Sigmoid colon (tissue), 7 donors: ENCODE measurements around the gene RFPL1. TPM values are rescaled to one million over a fixed set of nuclear protein-coding genes. Genes with fewer than 3 reads are reported as not detected.
A peak's percentile ranks its signal among the peaks of the same experiment; 100 is the strongest.

Source experiments
- DNase-seq: peaks from one replicate; pipeline ENCODE4 v3.0.0-alpha.2; 2019
- H3K27ac ChIP-seq, 4 donors: fragments of 200-600 bp; sonication (generic); one replicate each; pipeline ENCODE4 v1.5.1; 2016 to 2019; ENCODE audit warnings: mild to moderate bottlenecking in 1 of 4
- H3K27me3 ChIP-seq, 3 donors: fragments of 200-600 bp; sonication (generic); one replicate each; pipeline ENCODE4 v1.5.1; 2019; ENCODE audit warnings: mild to moderate bottlenecking in 1 of 3
- H3K36me3 ChIP-seq, 4 donors: fragments of 200-600 bp; sonication (generic); one replicate each; pipeline ENCODE4 v1.5.1; 2016 to 2019
- H3K4me1 ChIP-seq, 4 donors: fragments of 200-600 bp; sonication (generic); one replicate each; pipeline ENCODE4 v1.5.1; 2017 to 2019
- H3K4me3 ChIP-seq, 4 donors: fragments of 200-600 bp; sonication (generic); one replicate each; pipeline ENCODE4 v1.5.1; 2017 to 2019; ENCODE audit warnings: mild to moderate bottlenecking in 2 of 4, moderate library complexity in 1 of 4
- H3K9me3 ChIP-seq, 4 donors: fragments of 200-600 bp in 3 of 4; sonication (generic) in 3 of 4; one replicate each; pipeline versions ENCODE4 v1.5.1 to v1.6.1; 2013 to 2019
- CTCF ChIP-seq, 4 experiments: fragments of 450-650 bp in 3 of 4; fragments of 200-600 bp in 1 of 4; IDR thresholded peaks; one replicate each; pipeline ENCODE4 v1.5.1; 2016 to 2019; ENCODE audit warnings: antibody characterized with exemption in 4 of 4, mild to moderate bottlenecking in 3 of 4, moderate library complexity in 2 of 4
- EP300 ChIP-seq, 4 donors: sonication (generic); formaldehyde crosslinking; IDR thresholded peaks; one replicate each; pipeline ENCODE4 v1.6.1; 2017; ENCODE audit warnings: antibody characterized with exemption in 4 of 4
- POLR2A ChIP-seq, 2 donors: fragments of 450-650 bp; IDR thresholded peaks; one replicate each; pipeline ENCODE4 v1.6.1; 2016; ENCODE audit warnings: antibody characterized with exemption in 2 of 2, mild to moderate bottlenecking in 2 of 2, moderate library complexity in 2 of 2
- POLR2AphosphoS5 ChIP-seq, 4 donors: sonication (generic); formaldehyde crosslinking; IDR thresholded peaks; one replicate each; pipeline ENCODE4 v1.6.1; 2017; ENCODE audit warnings: antibody characterized with exemption in 4 of 4
- WGBS, 2 donors: extraction: QIAGEN DNeasy Blood & Tissue Kit; methylation state at CpG; one replicate each; pipeline ENCODE4 v1.1.7; 2013; 5-methylcytosine and 5-hydroxymethylcytosine counted together
- intact Hi-C: fragments of 100-400 bp; cut with DNase I; formaldehyde crosslinking; loops from one replicate; pipeline ENCODE4 v1.15.1; 2023
- polyA plus RNA-seq, 3 donors: library from polyadenylated mRNA; stranded (reverse); fragments of 200-250 nt; gene quantifications; one replicate each; pipeline ENCODE4 v1.2.3, GENCODE V29; 2013
- total RNA-seq, 4 donors: library from RNA; depleted of rRNA; stranded (reverse); fragments of >200 nt; gene quantifications; one replicate each; pipeline ENCODE4 v1.1.0, GENCODE V29; 2016
- donor health status: healthy with polysubstance abuse.
- donor health status: Bipolar disorder and iron deficiency.
- donor health status: healthy.

Gene RFPL1
- total and polyA plus RNA-seq, 7 donors: not detected

DNA sequence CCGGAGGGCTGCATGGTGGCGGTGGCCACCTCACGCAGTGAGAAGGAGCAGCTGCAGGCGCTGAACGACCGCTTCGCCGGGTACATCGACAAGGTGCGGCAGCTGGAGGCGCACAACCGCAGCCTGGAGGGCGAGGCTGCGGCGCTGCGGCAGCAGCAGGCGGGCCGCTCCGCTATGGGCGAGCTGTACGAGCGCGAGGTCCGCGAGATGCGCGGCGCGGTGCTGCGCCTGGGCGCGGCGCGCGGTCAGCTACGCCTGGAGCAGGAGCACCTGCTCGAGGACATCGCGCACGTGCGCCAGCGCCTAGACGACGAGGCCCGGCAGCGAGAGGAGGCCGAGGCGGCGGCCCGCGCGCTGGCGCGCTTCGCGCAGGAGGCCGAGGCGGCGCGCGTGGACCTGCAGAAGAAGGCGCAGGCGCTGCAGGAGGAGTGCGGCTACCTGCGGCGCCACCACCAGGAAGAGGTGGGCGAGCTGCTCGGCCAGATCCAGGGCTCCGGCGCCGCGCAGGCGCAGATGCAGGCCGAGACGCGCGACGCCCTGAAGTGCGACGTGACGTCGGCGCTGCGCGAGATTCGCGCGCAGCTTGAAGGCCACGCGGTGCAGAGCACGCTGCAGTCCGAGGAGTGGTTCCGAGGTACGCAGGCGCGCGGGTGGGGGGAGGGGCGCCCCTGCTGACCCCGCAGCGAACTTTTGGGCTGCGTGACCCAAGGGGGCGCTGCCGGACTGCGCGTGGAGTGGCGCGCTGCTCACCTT lies 42.3 kb downstream of the RFPL1 start:
- peaks cover 31 to 61% (median 57%) of the 10 kb centered on the region in 3 donors for H3K27me3 ChIP-seq
- intact Hi-C loops: no loop called here
- H3K36me3 ChIP-seq: no peaks in the 10 kb centered on the region
- no peaks in the 10 kb centered on the region for H3K9me3 ChIP-seq
- 19 to 51% methylated on average over 107 of the region's 107 CpGs for WGBS, 2 donors
- TF ChIP-seq POLR2AphosphoS5 (IDR thresholded peaks at IDR 0.05) (no peak), EP300 (IDR thresholded peaks at IDR 0.05) (no peak), CTCF (IDR thresholded peaks at IDR 0.05) (no peak), POLR2A (IDR thresholded peaks at IDR 0.05) (no peak)
- peak overlapping the region in 2 of 4 donors; percentile 32 to 37 for H3K4me3 ChIP-seq
- peaks cover 0 to 30% (median 26%) of the 10 kb centered on the region in 4 donors for H3K4me1 ChIP-seq
- DNase-seq: no peak
- no peak overlapping the region for H3K27ac ChIP-seq

DNA sequence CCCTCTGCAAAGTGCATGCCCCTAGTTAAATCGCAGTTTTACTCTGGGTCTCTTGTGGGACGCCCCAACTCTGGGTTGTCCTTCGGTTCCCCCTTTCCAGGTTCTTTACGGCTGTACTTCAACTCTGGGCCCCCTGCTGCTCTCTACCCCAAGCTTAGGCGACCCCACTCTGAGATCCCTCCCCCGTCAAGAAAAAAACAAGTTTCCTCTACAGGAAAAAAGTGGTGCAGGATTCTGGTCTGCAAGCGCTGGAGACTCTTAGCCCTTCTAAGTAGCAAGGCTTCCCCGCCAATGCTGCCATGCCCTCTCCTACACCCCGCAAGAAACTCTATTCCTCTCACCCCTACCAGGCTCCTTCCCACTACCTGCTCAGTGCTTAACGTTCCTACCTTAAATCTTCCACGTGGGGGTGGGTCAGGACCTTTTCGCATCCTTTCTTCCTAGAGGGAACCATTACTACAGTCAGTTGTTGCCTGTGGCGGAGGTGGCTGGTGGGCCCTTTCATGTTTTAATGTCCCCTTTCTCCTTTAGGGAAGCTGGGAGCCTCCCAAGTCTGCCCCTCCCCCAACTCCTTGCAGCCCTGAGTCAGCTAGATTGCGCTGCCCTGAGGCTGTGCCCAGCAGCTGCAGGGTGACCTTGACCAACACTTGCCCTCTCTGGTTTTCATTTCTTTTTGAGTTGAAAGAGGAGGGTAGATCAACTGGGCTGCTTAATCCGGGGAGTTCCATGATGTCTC lies 43.0 kb downstream of the RFPL1 start:
- Histone ChIP-seq H3K27me3 (peaks cover 31 to 61% (median 57%) of the 10 kb centered on the region in 3 donors), H3K27ac (no peak overlapping the region), H3K4me3 (peak overlapping the region in 2 of 4 donors; percentile 32 to 37), H3K9me3 (no peaks in the 10 kb centered on the region), H3K4me1 (peaks cover 0 to 30% (median 26%) of the 10 kb centered on the region in 4 donors), H3K36me3 (no peaks in the 10 kb centered on the region)
- TF ChIP-seq EP300 (IDR thresholded peaks at IDR 0.05): no peak
- no peak for DNase-seq
- WGBS, 2 donors: 19 to 37% methylated on average over 15 of the region's 15 CpGs
- intact Hi-C loops: no loop called here

GRCh38 chr22:29482253-29482652 lies 43.9 kb downstream of the RFPL1 start:
- TF ChIP-seq POLR2A (IDR thresholded peaks at IDR 0.05) (no peak), EP300 (IDR thresholded peaks at IDR 0.05) (no peak), POLR2AphosphoS5 (IDR thresholded peaks at IDR 0.05) (no peak), CTCF (IDR thresholded peaks at IDR 0.05) (no peak)
- H3K27ac ChIP-seq: no peak overlapping the region
- intact Hi-C loops: no loop called here
- no peak for DNase-seq
- WGBS, 2 donors: 60 to 71% methylated on average over 11 of the region's 11 CpGs
- peaks cover 0 to 30% (median 26%) of the 10 kb centered on the region in 4 donors for H3K4me1 ChIP-seq
- H3K27me3 ChIP-seq: peaks cover 31 to 61% (median 57%) of the 10 kb centered on the region in 3 donors
- no peaks in the 10 kb centered on the region for H3K9me3 ChIP-seq
- H3K4me3 ChIP-seq: no peak overlapping the region
- H3K36me3 ChIP-seq: no peaks in the 10 kb centered on the region

DNA sequence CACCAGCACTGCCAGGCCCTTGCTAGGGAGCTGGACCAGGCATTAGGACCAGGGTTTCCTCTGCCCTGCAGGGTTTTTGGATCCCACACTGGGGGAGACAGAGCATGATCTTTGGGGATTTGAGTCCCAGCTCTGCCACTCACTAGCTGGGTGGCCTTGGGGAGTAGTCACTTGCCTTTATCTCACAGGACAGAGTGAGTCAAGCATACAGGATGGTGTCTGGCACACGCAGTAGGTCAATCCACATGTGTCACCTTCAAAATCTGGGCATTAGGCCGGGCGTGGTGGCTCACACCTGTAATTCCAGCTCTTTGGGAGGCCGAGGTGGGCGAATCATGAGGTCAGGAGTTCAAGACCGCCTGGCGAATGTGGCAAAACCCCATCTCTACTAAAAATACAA lies 44.3 kb downstream of the RFPL1 start:
- Histone ChIP-seq H3K4me3 (no peak overlapping the region), H3K9me3 (no peaks in the 10 kb centered on the region), H3K4me1 (peaks cover 0 to 30% (median 26%) of the 10 kb centered on the region in 4 donors), H3K27ac (no peak overlapping the region), H3K36me3 (no peaks in the 10 kb centered on the region), H3K27me3 (peaks cover 31 to 56% (median 53%) of the 10 kb centered on the region in 3 donors)
- WGBS, 2 donors: 88 to 95% methylated on average over 7 of the region's 7 CpGs
- TF ChIP-seq CTCF (IDR thresholded peaks at IDR 0.05): no peak
- TF ChIP-seq POLR2A (IDR thresholded peaks at IDR 0.05): no peak
- no peak for TF ChIP-seq POLR2AphosphoS5 (IDR thresholded peaks at IDR 0.05)
- TF ChIP-seq EP300 (IDR thresholded peaks at IDR 0.05): no peak
- DNase-seq: no peak
- intact Hi-C loops: no loop called here

GRCh38 chr22:29483254-29483653 lies 44.9 kb downstream of the RFPL1 start:
- intact Hi-C loops: no loop called here
- no peak overlapping the region for H3K4me3 ChIP-seq
- H3K36me3 ChIP-seq: no peaks in the 10 kb centered on the region
- H3K9me3 ChIP-seq: no peaks in the 10 kb centered on the region
- H3K27me3 ChIP-seq: peaks cover 31 to 51% (median 48%) of the 10 kb centered on the region in 3 donors
- H3K27ac ChIP-seq: no peak overlapping the region
- H3K4me1 ChIP-seq: peaks cover 0 to 29% (median 23%) of the 10 kb centered on the region in 4 donors
- WGBS, 2 donors: 95% methylated on average over 13 of the region's 13 CpGs
- no peak for DNase-seq
- TF ChIP-seq EP300 (IDR thresholded peaks at IDR 0.05): no peak
- TF ChIP-seq POLR2A (IDR thresholded peaks at IDR 0.05): no peak
- TF ChIP-seq CTCF (IDR thresholded peaks at IDR 0.05): no peak
- TF ChIP-seq POLR2AphosphoS5 (IDR thresholded peaks at IDR 0.05): no peak
